OCI-LY7 (cell line): ENCODE measurements around the gene HOXA7.

Experiments
- CTCF ChIP-seq: fragments of 200-600 bp; sonication (generic); conservative IDR thresholded peaks from 2 replicates; pipeline ENCODE4 v1.5.1; 2014; ENCODE audit warnings: mild to moderate bottlenecking, antibody characterized with exemption, low read length, moderate library complexity, mixed read lengths
- EZH2phosphoT487 ChIP-seq: fragments of 200-600 bp; sonication (generic); IDR thresholded peaks from 2 replicates; pipeline ENCODE4 v1.6.1; 2018; ENCODE audit warnings: low read depth, borderline replicate concordance, mild to moderate bottlenecking, mixed run types, antibody characterized with exemption, low read length, moderate library complexity, mixed read lengths

DNA sequence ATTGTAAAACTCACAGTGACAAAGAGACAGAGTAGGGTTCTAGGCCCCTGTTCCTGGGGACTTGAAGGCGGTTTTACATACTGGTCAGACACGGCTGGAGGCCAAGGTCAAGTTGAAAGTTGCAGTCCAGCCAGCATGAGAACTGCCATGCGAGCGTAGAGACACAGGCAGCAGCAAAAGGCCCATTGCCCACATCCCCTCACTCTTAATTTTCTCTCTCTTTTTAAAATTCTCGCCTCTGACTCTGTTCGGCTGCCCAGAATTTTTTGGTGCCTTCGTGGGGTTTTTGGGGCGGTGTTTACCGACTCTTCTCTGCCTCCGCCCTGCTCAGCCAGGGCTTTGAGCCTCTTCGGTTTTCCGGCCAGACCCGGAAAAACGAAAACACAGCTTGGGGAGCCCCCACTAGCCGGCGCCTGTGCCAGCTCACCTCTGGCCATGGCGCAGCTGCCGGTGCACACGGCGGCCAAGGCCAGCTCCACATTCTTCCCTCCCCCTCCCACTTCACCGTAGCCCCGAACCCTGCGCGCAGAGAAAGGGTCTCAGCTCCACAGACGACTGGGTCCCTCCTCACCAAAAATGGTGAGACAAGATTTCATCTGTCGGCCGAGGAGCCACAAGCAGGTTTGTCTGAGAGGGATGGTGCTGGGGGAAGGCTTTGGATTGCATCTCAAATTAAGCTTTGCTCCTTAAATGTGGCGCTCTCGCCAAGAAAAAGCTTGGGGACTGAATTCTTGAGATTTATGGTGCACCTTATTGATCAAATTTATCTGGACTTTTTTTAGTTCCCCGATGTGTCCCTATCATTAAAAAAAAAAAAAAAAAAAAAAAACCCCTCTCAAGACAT lies 45.8 kb upstream of the HOXA7 start:
- TF ChIP-seq CTCF (no peak), EZH2phosphoT487 (no peak)
